ENCODE results near the gene GIT1. TPM values are rescaled to one million over a fixed set of nuclear protein-coding genes. Genes with fewer than 3 reads are reported as not detected.

The GIT1 gene
- total RNA-seq, 2 experiments from 2014 or later, result 60.5 to 74.1 TPM

GRCh38 chr17:29578626-29579485 lies 10.6 kb downstream of the GIT1 start:
- Mint-ChIP-seq H3K27ac (no peak overlapping the region), H3K9me3 (ENCODE audit: low read depth) (no peaks in the 10 kb centered on the region), H3K4me3 (no peak overlapping the region), H3K36me3 (ENCODE audit: low read depth) (peaks cover 48% of the 10 kb centered on the region), H3K27me3 (no peaks in the 10 kb centered on the region), H3K4me1 (peaks cover 9% of the 10 kb centered on the region)
- DNase-seq (no peak), ATAC-seq (no peak)
- ChIA-PET POLR2A (no interaction called here), CTCF (interaction anchor here (0.6 to 6.0 kb wide), 6 partner anchors 9 to 209 kb away, joined by 3 to 37 read pairs (median 11); partner anchors contain the start of gene TP53I13)
- intact Hi-C loops (cut with DNase I, micrococcal nuclease), result no loop called here

- Mint-ChIP-seq H3K27me3 (no peaks in the 10 kb centered on the region), H3K27ac (no peak overlapping the region), H3K36me3 (ENCODE audit: low read depth) (peaks cover 38% of the 10 kb centered on the region), H3K4me1 (peaks cover 14% of the 10 kb centered on the region), H3K9me3 (ENCODE audit: low read depth) (no peaks in the 10 kb centered on the region), H3K4me3 (no peak overlapping the region)
- intact Hi-C loops (cut with DNase I, micrococcal nuclease), result no loop called here
- POLR2A ChIA-PET, result interaction anchor here (1.4 kb wide), 1 partner anchor 39 kb away, joined by 3 read pairs; no protein-coding TSS in a partner anchor
- DNase-seq (no peak), ATAC-seq (no peak)
- CTCF ChIA-PET, result interaction anchor here (0.5 to 13.5 kb wide), 4 partner anchors 10 to 339 kb away, joined by 3 to 93 read pairs (median 20); no protein-coding TSS in a partner anchor
Observed at GRCh38 chr17:29577385-29578211, 11.8 kb downstream of the GIT1 start.

- Mint-ChIP-seq H3K36me3 (ENCODE audit: low read depth) (peaks cover 33% of the 10 kb centered on the region), H3K27ac (no peak overlapping the region), H3K4me3 (no peak overlapping the region), H3K27me3 (no peaks in the 10 kb centered on the region), H3K4me1 (peaks cover 14% of the 10 kb centered on the region), H3K9me3 (ENCODE audit: low read depth) (no peaks in the 10 kb centered on the region)
- ATAC-seq (no peak), DNase-seq (no peak)
- POLR2A ChIA-PET, result interaction anchor here (0.7 to 1.4 kb wide), 2 partner anchors 14 to 40 kb away, joined by 3 read pairs; no protein-coding TSS in a partner anchor
- intact Hi-C loops (cut with DNase I, micrococcal nuclease), result no loop called here
- CTCF ChIA-PET, result interaction anchor here (0.5 to 13.5 kb wide), 5 partner anchors 9 to 339 kb away, joined by 3 to 93 read pairs (median 3); no protein-coding TSS in a partner anchor
Observed at GRCh38 chr17:29577001-29577370, 12.5 kb downstream of the GIT1 start.

GRCh38 chr17:29576214-29577000 lies 13.0 kb downstream of the GIT1 start:
- CTCF ChIA-PET, result interaction anchor here (0.5 to 13.5 kb wide), 5 partner anchors 8 to 338 kb away, joined by 3 to 93 read pairs (median 3); no protein-coding TSS in a partner anchor
- ATAC-seq (no peak), DNase-seq (no peak)
- intact Hi-C loops (cut with DNase I, micrococcal nuclease), result no loop called here
- POLR2A ChIA-PET, result interaction anchor here (0.7 to 1.4 kb wide), 2 partner anchors 15 to 41 kb away, joined by 3 read pairs; no protein-coding TSS in a partner anchor
- Mint-ChIP-seq H3K27ac (no peak overlapping the region), H3K27me3 (no peaks in the 10 kb centered on the region), H3K36me3 (ENCODE audit: low read depth) (peaks cover 33% of the 10 kb centered on the region), H3K4me3 (no peak overlapping the region), H3K4me1 (peaks cover 14% of the 10 kb centered on the region), H3K9me3 (ENCODE audit: low read depth) (no peaks in the 10 kb centered on the region)

- no peaks in the 10 kb centered on the region for H3K9me3 Mint-ChIP-seq (ENCODE audit: low read depth)
- POLR2A ChIA-PET, result interaction anchor here (1.4 kb wide), 1 partner anchor 41 kb away, joined by 3 read pairs; no protein-coding TSS in a partner anchor
- H3K36me3 Mint-ChIP-seq (ENCODE audit: low read depth), result peaks cover 28% of the 10 kb centered on the region
Observed at GRCh38 chr17:29575511-29576213, 13.8 kb downstream of the GIT1 start.

GRCh38 chr17:29574732-29575510 lies 14.5 kb downstream of the GIT1 start:
- Mint-ChIP-seq H3K27ac (no peak overlapping the region), H3K9me3 (ENCODE audit: low read depth) (no peaks in the 10 kb centered on the region), H3K27me3 (no peaks in the 10 kb centered on the region), H3K4me1 (peaks cover 11% of the 10 kb centered on the region), H3K4me3 (no peak overlapping the region), H3K36me3 (ENCODE audit: low read depth) (peaks cover 23% of the 10 kb centered on the region)
- intact Hi-C loops (cut with DNase I, micrococcal nuclease), result no loop called here
- ChIA-PET CTCF (interaction anchor here (0.5 to 13.5 kb wide), 8 partner anchors 10 to 205 kb away, joined by 3 to 93 read pairs (median 6); no protein-coding TSS in a partner anchor), POLR2A (no interaction called here)
- peak; percentile 4 for DNase-seq
- no peak for ATAC-seq

More at GRCh38 chr17:29575511-29576213, 13.8 kb downstream of the GIT1 start:
- no peak overlapping the region for H3K4me3 Mint-ChIP-seq
- H3K27me3 Mint-ChIP-seq, result no peaks in the 10 kb centered on the region
- DNase-seq, result no peak
- CTCF ChIA-PET, result interaction anchor here (0.9 to 13.5 kb wide), 7 partner anchors 9 to 206 kb away, joined by 3 to 93 read pairs (median 6); no protein-coding TSS in a partner anchor
- peaks cover 12% of the 10 kb centered on the region for H3K4me1 Mint-ChIP-seq
- no peak for ATAC-seq
- no peak overlapping the region for H3K27ac Mint-ChIP-seq
- intact Hi-C loops (cut with DNase I, micrococcal nuclease), result no loop called here

- Mint-ChIP-seq H3K4me1 (peaks cover 15% of the 10 kb centered on the region), H3K36me3 (ENCODE audit: low read depth) (peaks cover 19% of the 10 kb centered on the region), H3K9me3 (ENCODE audit: low read depth) (no peaks in the 10 kb centered on the region), H3K27me3 (no peaks in the 10 kb centered on the region), H3K27ac (no peak overlapping the region), H3K4me3 (no peak overlapping the region)
- ATAC-seq (no peak), DNase-seq (peak; percentile 6)
- intact Hi-C loops (cut with DNase I, micrococcal nuclease), result no loop called here
- POLR2A ChIA-PET, result no interaction called here
- CTCF ChIA-PET, result interaction anchor here (0.6 to 13.5 kb wide), 9 partner anchors 10 to 236 kb away, joined by 3 to 93 read pairs (median 3); no protein-coding TSS in a partner anchor
Observed at GRCh38 chr17:29573871-29574731, 15.3 kb downstream of the GIT1 start.

GRCh38 chr17:29573558-29573869 lies 15.9 kb downstream of the GIT1 start:
- no peaks in the 10 kb centered on the region for H3K9me3 Mint-ChIP-seq (ENCODE audit: low read depth)
- H3K36me3 Mint-ChIP-seq (ENCODE audit: low read depth), result peaks cover 15% of the 10 kb centered on the region
- no peaks in the 10 kb centered on the region for H3K27me3 Mint-ChIP-seq
- no peak overlapping the region for H3K27ac Mint-ChIP-seq
- CTCF ChIA-PET, result interaction anchor here (0.6 to 13.5 kb wide), 11 partner anchors 8 to 237 kb away, joined by 3 to 93 read pairs (median 4); no protein-coding TSS in a partner anchor
- POLR2A ChIA-PET, result no interaction called here
- DNase-seq (no peak), ATAC-seq (no peak)
- no peak overlapping the region for H3K4me3 Mint-ChIP-seq
- H3K4me1 Mint-ChIP-seq, result peaks cover 17% of the 10 kb centered on the region
- intact Hi-C loops (cut with DNase I, micrococcal nuclease), result no loop called here
